Measurements from ENCODE around the gene POU3F1.
A peak's percentile ranks its signal among the peaks of the same experiment; 100 is the strongest.
"Not testable (repeated sequence)": the region's sequence is repeated elsewhere in the genome, so short reads cannot be mapped to it uniquely, and the experiment has no call there.

The POU3F1 gene

GRCh38 chr1:38041936-38042834, 4.4 kb downstream of the POU3F1 start:
- H3K9me3 ChIP-seq (ENCODE audit: control insufficient read depth, low read length): no peaks in the 10 kb centered on the region
- peaks cover 12% of the 10 kb centered on the region for H3K4me1 ChIP-seq (ENCODE audit: control insufficient read depth, insufficient read depth, low read length)
- peaks cover 69% of the 10 kb centered on the region for H3K27me3 ChIP-seq (ENCODE audit: control insufficient read depth, insufficient read depth, low read length)
- no peak overlapping the region for H3K9ac ChIP-seq (ENCODE audit: low read length)
- no peaks in the 10 kb centered on the region for H3K36me3 ChIP-seq (ENCODE audit: control insufficient read depth, insufficient read depth, low read length)
- H3K4me3 ChIP-seq (ENCODE audit: low read length): no peak overlapping the region

GRCh38 chr1:38039331-38040088, 7.1 kb downstream of the POU3F1 start:
- no peaks in the 10 kb centered on the region for H3K36me3 ChIP-seq (ENCODE audit: control insufficient read depth, insufficient read depth, low read length)
- peaks cover 56% of the 10 kb centered on the region for H3K27me3 ChIP-seq (ENCODE audit: control insufficient read depth, insufficient read depth, low read length)
- no peaks in the 10 kb centered on the region for H3K9me3 ChIP-seq (ENCODE audit: control insufficient read depth, low read length)
- H3K4me3 ChIP-seq (ENCODE audit: low read length): no peak overlapping the region
- no peak overlapping the region for H3K9ac ChIP-seq (ENCODE audit: low read length)
- peaks cover 5% of the 10 kb centered on the region for H3K4me1 ChIP-seq (ENCODE audit: control insufficient read depth, insufficient read depth, low read length)

GRCh38 chr1:38038861-38039260, 7.7 kb downstream of the POU3F1 start:
- Histone ChIP-seq H3K4me1 (ENCODE audit: control insufficient read depth, insufficient read depth, low read length) (no peaks in the 10 kb centered on the region), H3K9me3 (ENCODE audit: control insufficient read depth, low read length) (no peaks in the 10 kb centered on the region), H3K27me3 (ENCODE audit: control insufficient read depth, insufficient read depth, low read length) (peaks cover 49% of the 10 kb centered on the region), H3K36me3 (ENCODE audit: control insufficient read depth, insufficient read depth, low read length) (no peaks in the 10 kb centered on the region), H3K9ac (ENCODE audit: low read length) (no peak overlapping the region), H3K4me3 (ENCODE audit: low read length) (no peak overlapping the region)

- Histone ChIP-seq H3K27me3 (ENCODE audit: control insufficient read depth, insufficient read depth, low read length) (peaks cover 35% of the 10 kb centered on the region), H3K4me1 (ENCODE audit: control insufficient read depth, insufficient read depth, low read length) (no peaks in the 10 kb centered on the region), H3K9ac (ENCODE audit: low read length) (no peak overlapping the region)
Measured at GRCh38 chr1:38037221-38037939, 9.2 kb downstream of the POU3F1 start.

GRCh38 chr1:38034871-38035270, 11.7 kb downstream of the POU3F1 start:
- no peak overlapping the region for H3K4me3 ChIP-seq (ENCODE audit: low read length)
- no peaks in the 10 kb centered on the region for H3K9me3 ChIP-seq (ENCODE audit: control insufficient read depth, low read length)
- H3K4me1 ChIP-seq (ENCODE audit: control insufficient read depth, insufficient read depth, low read length): no peaks in the 10 kb centered on the region
- H3K9ac ChIP-seq (ENCODE audit: low read length): no peak overlapping the region
- H3K27me3 ChIP-seq (ENCODE audit: control insufficient read depth, insufficient read depth, low read length): peaks cover 25% of the 10 kb centered on the region
- no peaks in the 10 kb centered on the region for H3K36me3 ChIP-seq (ENCODE audit: control insufficient read depth, insufficient read depth, low read length)

More at GRCh38 chr1:38037221-38037939, 9.2 kb downstream of the POU3F1 start:
- no peaks in the 10 kb centered on the region for H3K9me3 ChIP-seq (ENCODE audit: control insufficient read depth, low read length)
- no peaks in the 10 kb centered on the region for H3K36me3 ChIP-seq (ENCODE audit: control insufficient read depth, insufficient read depth, low read length)
- no peak overlapping the region for H3K4me3 ChIP-seq (ENCODE audit: low read length)

- H3K27me3 ChIP-seq (ENCODE audit: control insufficient read depth, insufficient read depth, low read length): peaks cover 30% of the 10 kb centered on the region
- H3K9me3 ChIP-seq (ENCODE audit: control insufficient read depth, low read length); H3K4me3 ChIP-seq (ENCODE audit: low read length); H3K9ac ChIP-seq (ENCODE audit: low read length); H3K36me3 ChIP-seq (ENCODE audit: control insufficient read depth, insufficient read depth, low read length): not testable (repeated sequence)
- H3K4me1 ChIP-seq (ENCODE audit: control insufficient read depth, insufficient read depth, low read length): peaks cover 11% of the 10 kb centered on the region
Measured at GRCh38 chr1:38032992-38033391, 13.6 kb downstream of the POU3F1 start.

- no peak overlapping the region for H3K9ac ChIP-seq (ENCODE audit: low read length)
- H3K27me3 ChIP-seq (ENCODE audit: control insufficient read depth, insufficient read depth, low read length): peaks cover 30% of the 10 kb centered on the region
- no peaks in the 10 kb centered on the region for H3K36me3 ChIP-seq (ENCODE audit: control insufficient read depth, insufficient read depth, low read length)
- peaks cover 11% of the 10 kb centered on the region for H3K4me1 ChIP-seq (ENCODE audit: control insufficient read depth, insufficient read depth, low read length)
- H3K9me3 ChIP-seq (ENCODE audit: control insufficient read depth, low read length): no peaks in the 10 kb centered on the region
- no peak overlapping the region for H3K4me3 ChIP-seq (ENCODE audit: low read length)
Measured at GRCh38 chr1:38031513-38031866, 15.1 kb downstream of the POU3F1 start.

- Histone ChIP-seq H3K9me3 (ENCODE audit: control insufficient read depth, low read length) (no peaks in the 10 kb centered on the region), H3K4me1 (ENCODE audit: control insufficient read depth, insufficient read depth, low read length) (peaks cover 11% of the 10 kb centered on the region), H3K9ac (ENCODE audit: low read length) (no peak overlapping the region), H3K36me3 (ENCODE audit: control insufficient read depth, insufficient read depth, low read length) (peaks cover under 1% of the 10 kb centered on the region), H3K27me3 (ENCODE audit: control insufficient read depth, insufficient read depth, low read length) (peaks cover 29% of the 10 kb centered on the region), H3K4me3 (ENCODE audit: low read length) (no peak overlapping the region)
Measured at GRCh38 chr1:38030596-38031512, 15.7 kb downstream of the POU3F1 start.

GRCh38 chr1:38029685-38030511, 16.7 kb downstream of the POU3F1 start:
- Histone ChIP-seq H3K9ac (ENCODE audit: low read length) (peak overlapping the region; percentile 39), H3K27me3 (ENCODE audit: control insufficient read depth, insufficient read depth, low read length) (peaks cover 26% of the 10 kb centered on the region), H3K4me1 (ENCODE audit: control insufficient read depth, insufficient read depth, low read length) (peaks cover 11% of the 10 kb centered on the region), H3K9me3 (ENCODE audit: control insufficient read depth, low read length) (no peaks in the 10 kb centered on the region), H3K36me3 (ENCODE audit: control insufficient read depth, insufficient read depth, low read length) (peaks cover 10% of the 10 kb centered on the region), H3K4me3 (ENCODE audit: low read length) (no peak overlapping the region)

- no peak overlapping the region for H3K4me3 ChIP-seq (ENCODE audit: low read length)
- H3K9ac ChIP-seq (ENCODE audit: low read length): peak overlapping the region; percentile 39
- peaks cover 12% of the 10 kb centered on the region for H3K36me3 ChIP-seq (ENCODE audit: control insufficient read depth, insufficient read depth, low read length)
- H3K27me3 ChIP-seq (ENCODE audit: control insufficient read depth, insufficient read depth, low read length): peaks cover 26% of the 10 kb centered on the region
- peaks cover 11% of the 10 kb centered on the region for H3K4me1 ChIP-seq (ENCODE audit: control insufficient read depth, insufficient read depth, low read length)
- H3K9me3 ChIP-seq (ENCODE audit: control insufficient read depth, low read length): no peaks in the 10 kb centered on the region
Measured at GRCh38 chr1:38029081-38029681, 17.4 kb downstream of the POU3F1 start.
